Measurements from ENCODE around the gene SLC38A8.

SLC38A8 gene

GRCh38 chr16:84047626-84048025, 5.0 kb upstream of the SLC38A8 start:
- DNase-seq: no peak

GRCh38 chr16:84047206-84047605, 4.6 kb upstream of the SLC38A8 start:
- DNase-seq: no peak

GRCh38 chr16:84045818-84046470, 3.3 kb upstream of the SLC38A8 start:
- no peak for DNase-seq

GRCh38 chr16:84045001-84045817, 2.6 kb upstream of the SLC38A8 start:
- DNase-seq: no peak

- DNase-seq: no peak
These were observed 1.5 kb upstream of the SLC38A8 start for GRCh38 chr16:84044118-84044488.

- DNase-seq: no peak
These were observed 1.0 kb upstream of the SLC38A8 start for GRCh38 chr16:84043486-84044117.

GRCh38 chr16:84042879-84043485, 387 bp upstream of the SLC38A8 start:
- peak; percentile 78 for DNase-seq

- DNase-seq: no peak
These were observed 714 bp downstream of the SLC38A8 start for GRCh38 chr16:84041881-84042280.

GRCh38 chr16:84040823-84041820, 1.5 kb downstream of the SLC38A8 start:
- DNase-seq: peak; percentile 36

- no peak for DNase-seq
These were observed 2.3 kb downstream of the SLC38A8 start for GRCh38 chr16:84040226-84040822.

GRCh38 chr16:84039696-84040095, 2.9 kb downstream of the SLC38A8 start:
- DNase-seq: no peak

- DNase-seq: no peak
These were observed 4.1 kb downstream of the SLC38A8 start for GRCh38 chr16:84038469-84038868.

- DNase-seq: peak; percentile 43
These were observed 5.6 kb downstream of the SLC38A8 start for GRCh38 chr16:84036982-84037425.

- DNase-seq: no peak
These were observed 6.5 kb downstream of the SLC38A8 start for GRCh38 chr16:84036131-84036530.

- DNase-seq: no peak
These were observed 8.1 kb downstream of the SLC38A8 start for GRCh38 chr16:84034516-84034915.

GRCh38 chr16:84033251-84034195, 9.1 kb downstream of the SLC38A8 start:
- DNase-seq: no peak

- DNase-seq: no peak
These were observed 10.0 kb downstream of the SLC38A8 start for GRCh38 chr16:84032458-84033178.

- no peak for DNase-seq
These were observed 11.0 kb downstream of the SLC38A8 start for GRCh38 chr16:84031556-84031955.

- no peak for DNase-seq
These were observed 13.1 kb downstream of the SLC38A8 start for GRCh38 chr16:84029297-84030047.

Data from NCI-H2029 (cell line).